Heart right ventricle (tissue), 16 donors: ENCODE data around the gene RESP18. TPM values are rescaled to one million over a fixed set of nuclear protein-coding genes. Genes with fewer than 3 reads are reported as not detected.

Source experiments
- ATAC-seq, 8 donors: fragments of 200-7000 bp; cut with Tn5 transposase; one replicate each; pipeline ENCODE4 v1.9.1; 2020; ENCODE audit warnings: mild to moderate bottlenecking in 8 of 8, moderate library complexity in 8 of 8, moderate number of reproducible peaks in 1 of 8
- DNase-seq, 2 donors: peaks; one replicate each; pipeline ENCODE4 v3.0.0-alpha.2; 2020
- H3K27ac ChIP-seq, 10 donors: fragments of 200-600 bp; sonication (generic) in 2 of 10; one replicate each; pipeline versions ENCODE4 v1.5.0 to v1.8.0; 2020 to 2022; ENCODE audit warnings: mild to moderate bottlenecking in 3 of 10
- H3K27me3 ChIP-seq, 7 donors: fragments of 200-600 bp; one replicate each; pipeline ENCODE4 v1.8.0; 2021 to 2022; ENCODE audit warnings: mild to moderate bottlenecking in 2 of 7
- H3K36me3 ChIP-seq, 9 donors: fragments of 200-600 bp; sonication (generic) in 1 of 9; one replicate each; pipeline versions ENCODE4 v1.5.0 to v1.8.0; 2020 to 2022; ENCODE audit warnings: mild to moderate bottlenecking in 2 of 9
- H3K4me1 ChIP-seq, 9 donors: fragments of 200-600 bp; sonication (generic) in 1 of 9; one replicate each; pipeline versions ENCODE4 v1.5.0 to v1.8.0; 2020 to 2022; ENCODE audit warnings: mild to moderate bottlenecking in 4 of 9
- H3K4me3 ChIP-seq, 10 donors: fragments of 200-600 bp; sonication (generic) in 2 of 10; one replicate each; pipeline versions ENCODE4 v1.5.0 to v1.8.0; 2020 to 2022; ENCODE audit warnings: mild to moderate bottlenecking in 7 of 10, moderate library complexity in 2 of 10
- H3K9me3 ChIP-seq, 11 donors: fragments of 200-600 bp in 10 of 11; sonication (generic) in 2 of 11; one replicate each; pipeline versions ENCODE4 v1.5.0 to v1.8.0; 2013 to 2022; ENCODE audit warnings: mild to moderate bottlenecking in 2 of 11, control low read depth in 1 of 11, moderate library complexity in 1 of 11
- WGBS, 2 donors: extraction: QIAGEN DNeasy Blood & Tissue Kit; methylation state at CpG; one replicate each; pipeline ENCODE4 v1.1.7; 2013; ENCODE audit warnings: inconsistent platforms in 1 of 2; 5-methylcytosine and 5-hydroxymethylcytosine counted together
- intact Hi-C, 10 donors: fragments of 100-400 bp; cut with DNase I; formaldehyde crosslinking; loops; one replicate each; pipeline versions ENCODE4 v1.11.1 to v1.14.2; 2022
- polyA plus RNA-seq, 2 donors: library from polyadenylated mRNA; stranded (reverse); fragments of 200-250 nt; gene quantifications; one replicate each; pipeline ENCODE4 v1.2.3, GENCODE V29; 2013
- total RNA-seq, 10 donors: library from RNA; stranded (reverse); fragmentation: NEBNext Ultra II Directional in 3 of 10; extraction: Animal tissue kit (Norgen Biotek cat#: 25700) in 3 of 10; gene quantifications; one replicate each; pipeline versions ENCODE4 v1.2.1 to v1.2.4, GENCODE V29; 2021 to 2023
- TF ChIP-seq, protein P1 (sequence below), 9 donors: fragments of 200-600 bp; sonication (generic) in 2 of 9; IDR thresholded peaks; one replicate each; pipeline versions ENCODE4 v1.5.0 to v1.8.0; 2021 to 2022; ENCODE audit warnings: antibody characterized with exemption in 9 of 9, mild to moderate bottlenecking in 5 of 9, moderate library complexity in 1 of 9
- donor health status: Arrhythmogenic right ventricular cardiomyopathy.
- donor health status: ischemic (EF 13 %, LVEDD 7.1; RV severe dilation, severe dysfunction).
- donor health status: healthy with polysubstance abuse.
- donor health status: DM: no; HTN: yes; CAD: no.
- donor health status: DM: no; HTN: no; CAD: no.
- donor health status: ischemic (EF 25% LVEDD 6.9; RV normal size, moderate dysfunction).
- donor health status: ischemic (EF 25% LVEDD 5.7; RV mildly dilated, moderate dysfunction).
- donor health status: healthy.
- donor health status: DM: yes; HTN: yes; CAD: no.
- donor health status: Ischemic cardiomyopathy.
- donor health status: ischemic (EF 35%, LVEDD 5.7; RV mildly dilated, moderate dysfunction).
- donor health status: nonischemic (EF 11% LVEDD 7.7; RV severe dilation, severe dysfunction).
- donor health status: DM: yes; HTN: yes; CAD: no.
- donor health status: PGD.
- donor health status: ischemic (EF 29% LVEDD 5.4; RV normal size, mild dysfunction).
- donor health status: nonischemic (EF 23%, LVEDD 6.1; RV moderate dilation, normal function).

The RESP18 gene
- total and polyA plus RNA-seq, 12 donors, result not detected

DNA sequence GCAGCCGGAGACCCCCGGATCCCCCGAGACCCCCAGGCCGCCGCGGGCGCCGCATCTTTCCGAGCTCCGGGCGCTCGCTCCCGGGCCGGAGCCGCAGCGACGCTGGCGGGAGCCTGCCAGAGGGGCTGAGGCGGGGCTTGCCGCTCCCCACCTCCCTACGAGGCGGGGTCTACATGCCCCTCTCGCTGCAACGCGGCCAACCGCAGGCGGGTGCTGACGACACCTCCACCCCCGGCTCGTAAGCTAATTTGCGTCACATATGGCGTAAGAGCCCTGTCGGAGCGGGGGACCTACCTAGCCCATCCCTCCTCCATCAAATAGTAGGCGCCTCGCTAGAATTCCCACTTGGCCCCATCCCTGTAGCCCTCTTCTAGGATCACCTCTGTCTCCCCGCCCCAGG, 23.3 kb downstream of the RESP18 start, which contains the start of gene PTPRN:
Gene PTPRN (minus strand): TSS at position 124 of the 400 bp plus-strand sequence. CDS start 69 bp downstream, at position 55.
- no peak for DNase-seq
- ATAC-seq, result no peak
- whole genome bisulfite sequencing, 2 donors, result 2 to 5% methylated on average over 25 to 37 of the region's 37 CpGs
- TF ChIP-seq, protein P1, sequence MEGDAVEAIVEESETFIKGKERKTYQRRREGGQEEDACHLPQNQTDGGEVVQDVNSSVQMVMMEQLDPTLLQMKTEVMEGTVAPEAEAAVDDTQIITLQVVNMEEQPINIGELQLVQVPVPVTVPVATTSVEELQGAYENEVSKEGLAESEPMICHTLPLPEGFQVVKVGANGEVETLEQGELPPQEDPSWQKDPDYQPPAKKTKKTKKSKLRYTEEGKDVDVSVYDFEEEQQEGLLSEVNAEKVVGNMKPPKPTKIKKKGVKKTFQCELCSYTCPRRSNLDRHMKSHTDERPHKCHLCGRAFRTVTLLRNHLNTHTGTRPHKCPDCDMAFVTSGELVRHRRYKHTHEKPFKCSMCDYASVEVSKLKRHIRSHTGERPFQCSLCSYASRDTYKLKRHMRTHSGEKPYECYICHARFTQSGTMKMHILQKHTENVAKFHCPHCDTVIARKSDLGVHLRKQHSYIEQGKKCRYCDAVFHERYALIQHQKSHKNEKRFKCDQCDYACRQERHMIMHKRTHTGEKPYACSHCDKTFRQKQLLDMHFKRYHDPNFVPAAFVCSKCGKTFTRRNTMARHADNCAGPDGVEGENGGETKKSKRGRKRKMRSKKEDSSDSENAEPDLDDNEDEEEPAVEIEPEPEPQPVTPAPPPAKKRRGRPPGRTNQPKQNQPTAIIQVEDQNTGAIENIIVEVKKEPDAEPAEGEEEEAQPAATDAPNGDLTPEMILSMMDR (IDR thresholded peaks at IDR 0.05), result no peak
- Histone ChIP-seq H3K4me3 (peak within 1 kb of the TSS in 2 of 10 donors; percentile 19 to 23), H3K27me3 (peaks cover 5 to 73% (median 63%) of the 10 kb centered on the region in 7 donors), H3K4me1 (peaks cover 0 to 5% (median 0%) of the 10 kb centered on the region in 9 donors), H3K9me3 (no peaks in the 10 kb centered on the region), H3K36me3 (no peaks in the 10 kb centered on the region), H3K27ac (no peak within 1 kb of the TSS)
- intact Hi-C loops, result loop anchor here in 1 of 10 donors (10.0 kb wide), 1 partner anchor 254 kb away; no protein-coding TSS in a partner anchor

DNA sequence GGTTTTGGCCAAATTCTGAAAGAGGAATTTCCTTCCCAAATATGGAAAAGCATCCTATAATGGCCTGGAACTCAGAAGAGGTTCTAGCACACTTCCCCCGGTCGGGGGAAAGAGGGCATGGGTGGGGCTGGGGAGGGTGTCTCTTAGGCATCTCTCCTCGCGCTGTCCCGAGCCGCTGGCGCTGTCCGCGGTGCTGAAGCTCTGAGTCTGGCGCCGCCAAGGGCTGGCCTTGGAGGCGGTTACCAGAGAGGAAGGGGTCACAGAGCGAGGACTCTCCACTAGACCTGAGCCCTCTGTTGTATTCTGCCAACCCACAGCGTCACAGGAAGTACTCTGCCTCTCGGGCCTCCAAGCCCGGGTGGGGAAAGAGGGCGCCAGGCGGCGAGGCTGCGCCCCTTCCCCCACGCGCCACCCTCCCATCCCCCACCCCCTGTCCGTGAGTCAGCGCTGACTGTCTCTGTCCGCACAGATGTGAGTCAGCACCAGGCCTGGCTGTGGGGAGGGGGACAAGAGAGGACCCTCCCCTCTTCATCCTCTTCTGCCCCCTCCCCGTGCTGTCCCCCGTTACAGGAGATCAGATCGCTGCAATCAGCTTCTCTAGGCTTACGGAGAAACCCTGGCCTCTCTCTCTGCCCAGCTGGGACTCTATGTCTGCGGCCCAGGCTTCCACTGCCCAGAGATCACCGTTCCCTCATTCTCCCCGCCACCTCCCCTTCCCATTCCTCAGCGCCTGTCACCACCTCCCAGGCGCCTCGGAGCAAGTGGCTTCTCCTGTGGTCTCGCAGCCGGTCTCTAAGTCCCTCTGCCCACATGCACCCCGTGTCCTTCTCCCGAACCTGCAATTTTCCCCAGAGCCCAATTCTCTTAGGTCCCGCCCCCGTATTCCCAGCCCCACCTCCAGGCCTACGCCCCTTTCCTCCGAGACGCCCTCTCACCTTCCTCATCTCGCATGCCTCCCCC, 24.1 kb downstream of the RESP18 start:
- ATAC-seq (peak; percentile 70 to 85 (median 81)), DNase-seq (peak; percentile 57 to 72)
- H3K9me3 ChIP-seq, result no peaks in the 10 kb centered on the region
- peaks cover 5 to 77% (median 67%) of the 10 kb centered on the region in 7 donors for H3K27me3 ChIP-seq
- H3K36me3 ChIP-seq, result no peaks in the 10 kb centered on the region
- 2 to 3% methylated on average over 43 to 45 of the region's 45 CpGs for WGBS, 2 donors
- H3K4me3 ChIP-seq, result peak overlapping the region in 2 of 10 donors; percentile 19 to 23
- intact Hi-C loops, result loop anchor here in 1 of 10 donors (10.0 kb wide), 1 partner anchor 254 kb away; no protein-coding TSS in a partner anchor
- no peak overlapping the region for H3K27ac ChIP-seq
- TF ChIP-seq, protein P1 (IDR thresholded peaks at IDR 0.05), result no peak
- peaks cover 0 to 5% (median 0%) of the 10 kb centered on the region in 9 donors for H3K4me1 ChIP-seq

DNA sequence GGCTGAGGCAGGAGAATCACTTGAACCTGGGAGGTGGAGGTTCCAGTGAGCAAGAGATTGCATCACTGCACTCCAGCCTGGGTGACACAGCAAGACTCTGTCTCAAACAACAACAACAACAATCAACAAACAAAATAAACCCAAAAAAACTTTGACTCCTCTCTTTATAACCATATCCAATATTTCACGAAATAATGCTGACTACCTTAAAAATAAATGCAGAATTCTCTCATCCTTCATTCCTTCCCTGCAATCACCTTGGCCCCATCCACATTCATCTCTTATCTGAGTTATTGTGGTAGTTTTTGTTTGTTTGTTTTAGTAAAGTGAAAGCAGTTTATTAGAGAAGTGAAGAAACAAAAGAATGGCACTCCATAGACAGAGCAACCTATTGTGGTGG, 26.5 kb downstream of the RESP18 start:
- no peak for DNase-seq
- H3K4me1 ChIP-seq, result peaks cover 0 to 5% (median 0%) of the 10 kb centered on the region in 9 donors
- 80 to 87% methylated on average over 1 of the region's 1 CpG for WGBS, 2 donors
- ATAC-seq, result no peak
- H3K4me3 ChIP-seq, result no peak overlapping the region
- TF ChIP-seq, protein P1 (IDR thresholded peaks at IDR 0.05), result no peak
- H3K27me3 ChIP-seq, result peaks cover 5 to 82% (median 79%) of the 10 kb centered on the region in 7 donors
- H3K27ac ChIP-seq, result no peak overlapping the region
- intact Hi-C loops, result loop anchor here in 1 of 10 donors (10.0 kb wide), 1 partner anchor 251 kb away; no protein-coding TSS in a partner anchor
- no peaks in the 10 kb centered on the region for H3K9me3 ChIP-seq
- H3K36me3 ChIP-seq, result no peaks in the 10 kb centered on the region

DNA sequence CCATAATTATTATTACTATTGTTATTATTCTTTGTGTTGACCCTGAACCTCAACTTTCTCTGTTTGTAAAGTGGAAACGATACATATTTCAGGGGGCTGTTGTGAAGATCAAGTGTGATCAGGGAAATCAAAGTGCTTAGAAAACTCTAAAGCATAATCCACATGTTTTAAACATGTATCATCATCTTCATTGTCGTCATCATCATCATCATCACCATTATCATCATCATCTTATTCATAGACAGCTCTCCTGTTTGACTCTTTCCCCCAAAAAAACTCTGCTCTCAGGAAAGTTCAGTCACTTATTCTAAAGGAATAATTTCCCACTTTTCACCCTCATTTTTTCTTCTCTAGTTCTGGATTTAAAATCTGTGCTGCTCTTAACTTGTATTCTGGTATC, 28.3 kb downstream of the RESP18 start:
- intact Hi-C loops, result loop anchor here in 1 of 10 donors (10.0 kb wide), 1 partner anchor 249 kb away; no protein-coding TSS in a partner anchor
- DNase-seq, result no peak
- Histone ChIP-seq H3K36me3 (no peaks in the 10 kb centered on the region), H3K9me3 (no peaks in the 10 kb centered on the region), H3K27me3 (peaks cover 2 to 81% (median 69%) of the 10 kb centered on the region in 7 donors), H3K27ac (no peak overlapping the region), H3K4me1 (peaks cover 0 to 5% (median 0%) of the 10 kb centered on the region in 9 donors), H3K4me3 (no peak overlapping the region)
- TF ChIP-seq, protein P1 (IDR thresholded peaks at IDR 0.05), result no peak
- WGBS, 2 donors, result 52 to 53% methylated on average over 2 of the region's 2 CpGs
- ATAC-seq, result no peak
